ENCODE results near the gene SRMS. TPM values are rescaled to one million over a fixed set of nuclear protein-coding genes. Genes with fewer than 3 reads are reported as not detected.

SRMS gene
- total RNA-seq, 2 donors from 2014 or later: not detected

DNA sequence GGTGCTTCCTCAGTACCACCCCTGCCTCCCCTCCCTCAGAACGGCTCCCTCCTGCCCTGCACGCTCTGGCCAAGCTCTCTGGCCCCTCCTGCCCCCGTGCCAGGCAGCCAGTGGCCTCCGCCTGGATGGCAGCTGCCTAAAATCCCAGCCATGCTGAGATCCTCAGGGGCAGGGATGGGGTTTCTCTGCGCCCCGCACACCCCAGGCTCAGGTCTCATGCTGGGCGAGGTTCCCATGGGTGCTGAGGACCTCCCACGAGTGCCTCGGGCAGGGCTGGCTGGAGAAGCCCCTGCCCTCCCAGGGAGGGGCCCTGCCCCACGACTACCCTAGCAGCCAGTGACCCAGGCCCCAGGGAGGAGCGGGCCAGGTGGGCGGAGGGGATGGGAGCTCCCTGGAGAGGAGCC is 13.1 kb downstream of the SRMS start:
- no peaks in the 10 kb centered on the region for H3K36me3 ChIP-seq
- H3K4me3 ChIP-seq: no peak overlapping the region
- H3K4me1 ChIP-seq (ENCODE audit: control insufficient read depth in 1 of 2, low read depth in 2 of 2): peaks cover 0 to 5% of the 10 kb centered on the region in 2 donors
- H3K27ac ChIP-seq: peak overlapping the region in 1 of 2 donors; percentile 12
- no peak for DNase-seq (ENCODE audit: low spot score)
- no peaks in the 10 kb centered on the region for H3K9me3 ChIP-seq
- TF ChIP-seq, protein P1, sequence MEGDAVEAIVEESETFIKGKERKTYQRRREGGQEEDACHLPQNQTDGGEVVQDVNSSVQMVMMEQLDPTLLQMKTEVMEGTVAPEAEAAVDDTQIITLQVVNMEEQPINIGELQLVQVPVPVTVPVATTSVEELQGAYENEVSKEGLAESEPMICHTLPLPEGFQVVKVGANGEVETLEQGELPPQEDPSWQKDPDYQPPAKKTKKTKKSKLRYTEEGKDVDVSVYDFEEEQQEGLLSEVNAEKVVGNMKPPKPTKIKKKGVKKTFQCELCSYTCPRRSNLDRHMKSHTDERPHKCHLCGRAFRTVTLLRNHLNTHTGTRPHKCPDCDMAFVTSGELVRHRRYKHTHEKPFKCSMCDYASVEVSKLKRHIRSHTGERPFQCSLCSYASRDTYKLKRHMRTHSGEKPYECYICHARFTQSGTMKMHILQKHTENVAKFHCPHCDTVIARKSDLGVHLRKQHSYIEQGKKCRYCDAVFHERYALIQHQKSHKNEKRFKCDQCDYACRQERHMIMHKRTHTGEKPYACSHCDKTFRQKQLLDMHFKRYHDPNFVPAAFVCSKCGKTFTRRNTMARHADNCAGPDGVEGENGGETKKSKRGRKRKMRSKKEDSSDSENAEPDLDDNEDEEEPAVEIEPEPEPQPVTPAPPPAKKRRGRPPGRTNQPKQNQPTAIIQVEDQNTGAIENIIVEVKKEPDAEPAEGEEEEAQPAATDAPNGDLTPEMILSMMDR (IDR thresholded peaks at IDR 0.05): no peak
- no peak for ATAC-seq (ENCODE audit: insufficient number of reproducible peaks, low FRiP score, low read depth)
- no peaks in the 10 kb centered on the region for H3K27me3 ChIP-seq (replicated peaks; ENCODE audit: insufficient read depth)

DNA sequence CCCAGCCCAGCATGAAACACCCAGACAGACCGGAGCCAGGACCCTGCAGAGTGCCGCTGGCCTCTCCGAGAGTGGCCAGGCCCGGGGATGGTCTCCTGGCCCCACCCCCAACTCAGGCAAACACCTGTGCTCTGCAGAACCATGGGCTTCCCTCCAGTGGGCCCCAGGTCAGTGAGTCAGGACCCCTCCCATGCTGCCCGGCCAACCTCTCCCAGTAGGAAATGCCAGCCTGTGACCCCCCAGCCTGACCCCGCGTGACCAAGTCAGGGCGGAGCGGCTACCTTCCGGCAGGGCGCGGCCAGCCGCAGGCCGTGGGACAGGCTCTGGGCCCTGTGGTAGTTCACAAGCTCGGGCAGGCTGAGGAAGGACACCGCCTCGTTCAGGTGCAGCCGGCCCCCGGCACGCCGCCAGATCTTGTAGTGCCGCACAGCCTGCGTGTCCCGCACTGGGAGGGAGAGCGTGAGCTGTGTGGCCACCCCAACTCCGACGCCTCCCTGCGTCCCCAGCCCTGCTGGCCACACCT is 13.6 kb downstream of the SRMS start:
- Histone ChIP-seq H3K9me3 (no peaks in the 10 kb centered on the region), H3K27me3 (replicated peaks; ENCODE audit: insufficient read depth) (no peaks in the 10 kb centered on the region), H3K27ac (no peak overlapping the region), H3K4me3 (no peak overlapping the region), H3K4me1 (ENCODE audit: control insufficient read depth in 1 of 2, low read depth in 2 of 2) (peaks cover 0 to 5% of the 10 kb centered on the region in 2 donors), H3K36me3 (no peaks in the 10 kb centered on the region)
- DNase-seq (ENCODE audit: low spot score) (no peak), ATAC-seq (ENCODE audit: insufficient number of reproducible peaks, low FRiP score, low read depth) (no peak)
- TF ChIP-seq, protein P1 (IDR thresholded peaks at IDR 0.05): no peak

DNA sequence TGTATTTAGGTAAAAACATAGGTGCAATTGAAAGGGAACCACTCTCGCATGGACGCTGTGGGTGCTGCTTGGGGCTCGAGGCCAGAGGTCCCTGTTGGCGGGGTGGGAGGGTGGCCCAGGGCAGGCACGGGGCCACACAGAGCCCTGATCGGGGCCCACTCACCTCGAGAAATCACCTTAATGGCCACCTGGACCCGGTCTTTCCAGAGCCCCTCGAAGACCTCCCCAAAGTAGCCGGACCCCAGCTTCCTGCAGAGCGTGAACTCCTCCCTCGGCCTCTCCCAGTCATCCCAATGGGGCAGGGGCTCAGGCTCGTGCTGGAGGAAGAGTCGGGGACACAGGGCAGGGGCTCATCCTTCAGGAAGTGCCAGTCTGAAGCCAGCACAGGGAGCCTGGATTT is 14.2 kb downstream of the SRMS start:
- Histone ChIP-seq H3K4me1 (ENCODE audit: control insufficient read depth in 1 of 2, low read depth in 2 of 2) (peaks cover 0 to 5% of the 10 kb centered on the region in 2 donors), H3K4me3 (no peak overlapping the region), H3K27ac (no peak overlapping the region), H3K9me3 (no peaks in the 10 kb centered on the region), H3K27me3 (replicated peaks; ENCODE audit: insufficient read depth) (no peaks in the 10 kb centered on the region), H3K36me3 (no peaks in the 10 kb centered on the region)
- ATAC-seq (ENCODE audit: insufficient number of reproducible peaks, low FRiP score, low read depth) (no peak), DNase-seq (ENCODE audit: low spot score) (no peak)
- TF ChIP-seq, protein P1 (IDR thresholded peaks at IDR 0.05): no peak

DNA sequence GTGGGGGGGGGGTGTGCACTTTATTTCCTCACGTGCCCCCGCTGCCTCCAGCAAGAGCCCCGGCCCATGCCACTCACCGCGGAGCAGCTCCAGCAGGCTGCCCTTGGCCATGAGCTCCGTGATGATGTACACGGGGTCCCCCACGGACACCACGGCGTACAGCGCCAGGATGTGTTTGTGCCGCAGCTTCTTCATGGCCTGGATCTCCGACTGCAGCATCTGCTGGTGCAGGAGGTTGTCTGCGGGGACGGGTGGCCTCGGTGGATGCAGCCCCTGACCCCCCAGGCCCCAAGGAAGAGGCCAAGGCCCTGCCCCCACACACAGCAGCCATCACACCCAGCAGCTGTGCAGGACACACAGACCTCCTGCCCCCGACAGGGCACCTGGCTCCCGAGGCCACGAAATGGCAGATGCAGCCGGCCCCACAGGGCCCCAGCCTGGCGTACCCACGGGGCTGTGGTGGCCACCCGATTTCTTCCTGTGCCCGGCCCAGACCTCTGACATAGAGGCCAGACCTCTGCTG is 15.0 kb downstream of the SRMS start:
- no peak overlapping the region for H3K4me3 ChIP-seq
- ATAC-seq (ENCODE audit: insufficient number of reproducible peaks, low FRiP score, low read depth) (no peak), DNase-seq (ENCODE audit: low spot score) (no peak)
- H3K36me3 ChIP-seq: no peaks in the 10 kb centered on the region
- TF ChIP-seq, protein P1 (IDR thresholded peaks at IDR 0.05): no peak
- no peaks in the 10 kb centered on the region for H3K27me3 ChIP-seq (replicated peaks; ENCODE audit: insufficient read depth)
- no peaks in the 10 kb centered on the region for H3K9me3 ChIP-seq
- H3K27ac ChIP-seq: no peak overlapping the region
- H3K4me1 ChIP-seq (ENCODE audit: control insufficient read depth in 1 of 2, low read depth in 2 of 2): peaks cover 0 to 1% of the 10 kb centered on the region in 2 donors

DNA sequence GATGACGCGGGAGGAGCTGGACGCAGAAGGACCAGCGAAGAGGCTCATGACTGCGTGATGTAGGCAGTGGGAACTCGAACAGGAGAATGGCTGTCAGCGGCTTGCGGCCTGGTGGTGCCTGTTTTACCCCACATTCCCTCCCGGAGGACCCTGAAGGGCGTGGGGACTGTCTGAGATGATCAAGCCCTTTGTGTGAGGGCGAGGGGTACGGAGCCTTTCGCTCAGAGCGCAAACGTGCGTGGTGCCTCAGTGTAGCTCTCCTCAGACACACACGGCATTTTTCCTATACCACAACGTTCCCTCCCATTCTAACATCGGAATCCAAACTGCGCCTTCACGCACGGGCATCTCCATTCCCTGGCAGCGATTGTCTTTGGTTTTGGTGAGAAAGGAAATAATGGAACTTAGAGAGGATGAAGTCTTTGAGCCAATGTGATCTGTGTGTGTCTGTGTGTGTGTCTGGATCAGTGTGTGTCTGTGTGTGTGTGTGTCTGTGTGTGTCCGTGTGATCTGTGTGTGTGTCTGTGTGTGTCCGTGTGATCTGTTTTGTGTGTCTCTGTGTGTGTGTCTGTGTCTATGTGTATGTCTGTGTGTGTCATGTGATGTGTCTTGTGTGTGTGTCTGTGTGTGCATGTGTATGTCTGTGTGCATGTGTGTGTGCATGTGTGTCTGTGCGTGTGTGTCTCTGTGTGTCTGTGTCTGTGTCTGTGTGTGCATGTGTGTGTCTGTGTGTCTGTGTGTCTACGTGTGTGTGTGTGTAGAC is 15.7 kb downstream of the SRMS start:
- no peaks in the 10 kb centered on the region for H3K9me3 ChIP-seq
- ATAC-seq (ENCODE audit: insufficient number of reproducible peaks, low FRiP score, low read depth) (no peak), DNase-seq (ENCODE audit: low spot score) (no peak)
- no peaks in the 10 kb centered on the region for H3K36me3 ChIP-seq
- no peak overlapping the region for H3K27ac ChIP-seq
- TF ChIP-seq, protein P1 (IDR thresholded peaks at IDR 0.05): no peak
- H3K27me3 ChIP-seq (replicated peaks; ENCODE audit: insufficient read depth): no peaks in the 10 kb centered on the region
- no peak overlapping the region for H3K4me3 ChIP-seq
- no peaks in the 10 kb centered on the region for H3K4me1 ChIP-seq (ENCODE audit: control insufficient read depth in 1 of 2, low read depth in 2 of 2)

Measured in thoracic aorta (tissue), 2 donors.